H1 (cell line): ENCODE measurements around the gene DMWD. TPM values are rescaled to one million over a fixed set of nuclear protein-coding genes. Genes with fewer than 3 reads are reported as not detected.

Experiments
- CTCF ChIP-seq, 3 experiments: IDR thresholded peaks; 1 replicate in 2 of 3; 2 replicates in 1 of 3; pipeline versions ENCODE4 v1.5.1 to v1.6.1; 2011; ENCODE audit warnings: low read length in 3 of 3, mild to moderate bottlenecking in 3 of 3, inconsistent platforms in 2 of 3, low read depth in 1 of 3, moderate library complexity in 1 of 3; ENCODE audit not compliant: insufficient read depth in 1 of 3; ENCODE audit errors: control extremely low read depth in 1 of 3
- EZH2 ChIP-seq: fragments of 200-600 bp; sonication (generic); IDR thresholded peaks from 2 replicates; pipeline ENCODE4 v1.7.1; 2012; ENCODE audit warnings: low read depth, mild to moderate bottlenecking, moderate library complexity, low read length, inconsistent platforms; ENCODE audit not compliant: severe bottlenecking
- NRF1 ChIP-seq: IDR thresholded peaks from 2 replicates; pipeline ENCODE4 v1.6.1; 2011; ENCODE audit warnings: mild to moderate bottlenecking, low read depth, low read length, improper control_type of control experiment
- SP4 ChIP-seq: IDR thresholded peaks from 2 replicates; pipeline ENCODE4 v1.6.1; 2012; ENCODE audit warnings: low read length, inconsistent platforms
- TAF7 ChIP-seq: optimal IDR thresholded peaks from 2 replicates; pipeline ENCODE3; 2011; ENCODE audit warnings: low read depth, mild to moderate bottlenecking, inconsistent platforms, low read length, moderate library complexity, borderline replicate concordance
- TCF12 ChIP-seq: IDR thresholded peaks from 2 replicates; pipeline ENCODE4 v1.6.1; 2011; ENCODE audit warnings: low read depth, mild to moderate bottlenecking, low read length
- USF2 ChIP-seq: IDR thresholded peaks from 2 replicates; pipeline ENCODE4 v1.6.1; 2011; ENCODE audit warnings: low read length, improper control_type of control experiment
- ZNF274 ChIP-seq: IDR thresholded peaks from 2 replicates; pipeline ENCODE4 v1.7.0; 2012; ENCODE audit warnings: low read length, borderline replicate concordance; ENCODE audit errors: extremely low read depth
- polyA plus RNA-seq, 7 experiments: library from polyadenylated mRNA; depleted of rRNA in 3 of 7; stranded (reverse) in 5 of 7; unstranded in 2 of 7; fragments of >200 nt in 5 of 7; fragments of 200-250 nt in 2 of 7; gene quantifications; 1 replicate in 5 of 7; 2 replicates in 1 of 7; 4 replicates in 1 of 7; pipeline versions ENCODE4 v1.2.1 to v1.2.3, GENCODE V29; 2011 to 2013; ENCODE audit warnings: missing spikeins in 2 of 7, mixed read lengths in 2 of 7
- total RNA-seq: library from RNA; stranded (reverse); fragmentation: NEBNext Ultra II Directional; extraction: Animal tissue kit (Norgen Biotek cat#: 25700); gene quantifications from 2 replicates; pipeline ENCODE4 v1.2.1, GENCODE V29; 2021

Gene DMWD
- total and polyA plus RNA-seq, 2 of the 8 experiments (the other 6 are each of a cell fraction or from before 2014, with no cell fraction given), result 13.6 to 41.0 TPM

DNA sequence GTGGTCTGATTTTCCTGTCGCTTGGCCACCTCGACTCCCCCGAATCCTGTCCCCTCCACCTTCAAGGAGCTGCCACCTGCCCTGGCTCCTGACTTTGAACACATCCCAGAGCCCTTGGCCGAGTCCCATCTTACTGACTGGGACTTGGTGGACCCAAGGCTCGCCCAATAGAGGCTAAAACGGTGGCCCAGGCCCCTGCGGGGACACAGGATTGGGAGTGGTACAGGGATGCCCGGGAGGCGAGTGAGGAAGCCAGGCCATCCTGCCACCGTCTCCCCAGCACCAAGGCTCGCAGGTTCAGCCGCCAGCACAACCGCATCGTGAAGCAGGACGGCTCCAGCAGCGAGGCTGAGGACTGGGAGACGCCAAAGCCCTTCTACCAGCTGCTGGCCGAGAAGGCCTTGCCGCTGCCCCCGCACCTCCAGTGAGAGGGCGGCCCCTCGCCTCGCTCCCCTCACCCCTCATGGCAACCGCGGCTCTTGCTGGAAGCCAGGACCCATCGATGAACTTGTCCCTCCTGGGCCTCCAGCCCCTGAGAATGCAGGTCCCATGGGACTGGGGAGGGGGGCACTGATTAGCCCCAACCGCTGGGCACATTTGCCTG lies 28.9 kb downstream of the DMWD start (continued):
- TF ChIP-seq TCF12 (no peak), ZNF274 (no peak), NRF1 (no peak), SP4 (no peak), CTCF (IDR thresholded peaks at IDR 0.05; ENCODE audit: control extremely low read depth in 1 of 3, insufficient read depth in 1 of 3, low read depth in 1 of 3, low read length in 3 of 3) (no peak), USF2 (no peak), TAF7 (no peak), EZH2 (no peak)
